Subcutaneous abdominal adipose tissue (tissue), 5 donors: Measurements from ENCODE around the gene ZNF532.

ENCODE experiments used
- H3K27ac ChIP-seq: one replicate; pipeline ENCODE4 v1.7.0; 2013; ENCODE audit warnings: low read depth, mild to moderate bottlenecking, inconsistent platforms, low read length, moderate library complexity
- H3K27me3 ChIP-seq, 5 donors: one replicate each; pipeline ENCODE4 v1.7.0; 2013; ENCODE audit warnings: low read length in 5 of 5, inconsistent platforms in 1 of 5; ENCODE audit not compliant: control insufficient read depth in 5 of 5, insufficient read depth in 4 of 5
- H3K36me3 ChIP-seq, 5 donors: one replicate each; pipeline ENCODE4 v1.7.0; 2013; ENCODE audit warnings: low read length in 5 of 5; ENCODE audit not compliant: control insufficient read depth in 5 of 5, insufficient read depth in 5 of 5
- H3K4me1 ChIP-seq, 5 donors: one replicate each; pipeline ENCODE4 v1.7.0; 2013; ENCODE audit warnings: low read length in 5 of 5, mild to moderate bottlenecking in 3 of 5, moderate library complexity in 1 of 5; ENCODE audit not compliant: control insufficient read depth in 5 of 5, insufficient read depth in 5 of 5
- H3K4me3 ChIP-seq, 5 donors: one replicate each; pipeline ENCODE4 v1.7.0; 2013; ENCODE audit warnings: low read length in 5 of 5, low read depth in 1 of 5
- H3K9ac ChIP-seq, 5 donors: one replicate each; pipeline ENCODE4 v1.7.0; 2013; ENCODE audit warnings: low read length in 5 of 5, mild to moderate bottlenecking in 4 of 5, moderate library complexity in 3 of 5
- H3K9me3 ChIP-seq, 5 donors: one replicate each; pipeline ENCODE4 v1.7.0; 2013; ENCODE audit warnings: low read length in 5 of 5; ENCODE audit not compliant: control insufficient read depth in 5 of 5
- donor health status: healthy.
- donor health status: healthy.
- donor health status: healthy.
- donor health status: healthy.
- donor health status: healthy.

The ZNF532 gene

DNA sequence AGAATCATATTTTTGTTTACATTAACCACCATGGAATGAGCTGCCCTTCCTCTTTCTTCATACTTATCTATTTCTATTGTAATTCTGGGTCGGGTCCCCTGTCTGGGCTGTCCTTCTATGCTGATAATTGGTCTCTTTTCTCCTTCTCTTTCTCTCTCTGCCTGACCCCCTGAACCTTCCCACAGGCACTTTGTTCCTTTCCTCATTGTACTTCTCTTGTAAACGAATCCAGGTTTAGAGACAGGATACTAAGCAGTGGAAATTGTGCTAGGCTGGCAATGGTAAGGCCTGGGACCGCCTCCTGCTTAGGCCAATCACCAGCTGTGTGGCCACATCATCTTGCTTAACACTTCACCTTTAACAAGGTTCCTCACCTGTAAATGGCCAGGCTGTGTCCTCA lies 137.0 kb downstream of the ZNF532 start:
- H3K4me1 ChIP-seq, result peaks cover 5 to 22% (median 20%) of the 10 kb centered on the region in 5 donors

DNA sequence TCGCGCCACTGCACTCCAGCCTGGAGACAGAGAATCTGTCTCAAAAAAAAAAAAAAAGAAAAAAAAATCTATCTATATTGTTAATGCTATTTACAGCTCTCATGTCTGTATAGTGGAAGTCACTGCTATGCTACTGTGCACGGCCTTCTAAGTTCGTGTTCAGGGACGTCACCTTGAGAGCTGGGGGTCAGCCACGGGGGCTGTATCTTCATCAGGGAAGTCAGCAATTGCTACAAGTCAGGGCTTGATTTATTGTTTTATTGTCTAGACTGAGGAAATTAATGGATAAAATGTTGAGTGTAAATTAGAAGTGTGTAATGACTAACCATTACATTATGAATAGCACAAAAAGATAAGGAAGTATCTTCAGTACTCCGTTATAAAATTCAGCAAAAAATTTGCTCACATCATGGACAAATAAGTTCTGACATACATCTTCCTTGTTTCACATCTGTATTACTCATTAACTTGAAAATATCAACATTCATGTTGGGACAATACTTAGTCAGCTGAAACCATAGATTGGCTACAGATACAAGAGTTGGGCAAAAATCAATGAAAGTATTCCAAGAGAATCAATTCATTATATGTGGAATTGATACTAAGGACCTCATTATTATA lies 138.4 kb downstream of the ZNF532 start:
- Histone ChIP-seq H3K27ac (no peak overlapping the region), H3K36me3 (no peaks in the 10 kb centered on the region), H3K4me1 (peaks cover 5 to 20% (median 16%) of the 10 kb centered on the region in 5 donors), H3K4me3 (no peak overlapping the region), H3K9ac (no peak overlapping the region), H3K9me3 (peaks cover 0 to 5% (median 5%) of the 10 kb centered on the region in 5 donors), H3K27me3 (no peaks in the 10 kb centered on the region)

More for the DNA sequence above, 137.0 kb downstream of the ZNF532 start:
- Histone ChIP-seq H3K9me3 (peaks cover 0 to 5% (median 4%) of the 10 kb centered on the region in 5 donors), H3K4me3 (no peak overlapping the region), H3K9ac (no peak overlapping the region), H3K36me3 (no peaks in the 10 kb centered on the region), H3K27me3 (no peaks in the 10 kb centered on the region), H3K27ac (no peak overlapping the region)

DNA sequence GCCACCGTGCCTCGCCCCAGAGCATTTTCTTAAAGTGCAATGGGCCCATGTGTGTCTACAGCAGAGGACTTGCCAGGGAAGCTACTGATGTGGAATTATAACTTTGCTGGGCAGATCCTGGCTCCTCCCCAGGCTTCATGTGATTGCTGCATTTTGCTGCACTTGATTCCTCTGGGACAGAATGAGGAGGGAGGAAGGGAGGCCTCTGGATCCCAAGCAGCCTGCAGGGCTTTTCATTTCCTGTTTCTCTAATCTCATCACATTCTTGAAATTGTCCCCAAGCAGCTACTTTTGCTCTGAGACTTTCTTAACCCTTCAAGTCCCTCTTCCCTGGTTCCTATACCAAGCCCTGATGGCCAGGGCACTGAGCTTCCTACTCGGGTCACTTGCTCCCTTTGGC lies 140.6 kb downstream of the ZNF532 start:
- Histone ChIP-seq H3K27me3 (no peaks in the 10 kb centered on the region), H3K9me3 (peaks cover 0 to 5% (median 5%) of the 10 kb centered on the region in 5 donors), H3K36me3 (no peaks in the 10 kb centered on the region), H3K4me1 (peaks cover 5 to 11% (median 10%) of the 10 kb centered on the region in 5 donors), H3K27ac (no peak overlapping the region), H3K4me3 (no peak overlapping the region), H3K9ac (no peak overlapping the region)

DNA sequence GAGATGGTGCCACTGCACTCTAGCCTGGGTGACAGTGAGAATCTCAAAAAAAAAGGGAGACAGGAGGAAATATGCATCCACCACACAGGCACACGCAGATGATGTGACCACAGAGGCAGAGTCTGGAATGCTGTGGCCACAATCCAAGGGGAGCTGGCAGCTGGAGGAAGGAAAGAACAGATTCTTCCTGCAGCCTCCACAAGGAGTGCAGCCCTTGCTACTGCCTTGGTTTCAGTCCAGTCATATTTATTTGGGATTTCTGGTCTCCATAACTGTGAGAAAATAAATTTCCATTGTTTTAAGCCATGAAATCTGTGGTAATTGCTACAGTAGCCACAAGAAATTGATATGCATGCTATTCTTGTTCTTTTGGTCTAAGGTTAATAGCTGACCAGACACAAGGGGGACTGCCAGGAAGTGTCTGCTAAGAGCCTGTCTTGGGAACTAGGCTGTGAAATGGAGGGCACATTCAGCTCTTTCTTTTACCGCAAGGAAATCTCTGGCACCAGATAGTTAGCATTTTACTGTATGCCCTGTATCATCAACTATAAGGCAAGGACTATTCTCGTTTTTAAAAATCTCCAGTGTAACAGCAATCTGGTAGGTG lies 141.9 kb downstream of the ZNF532 start:
- Histone ChIP-seq H3K4me3 (no peak overlapping the region), H3K36me3 (no peaks in the 10 kb centered on the region), H3K4me1 (peaks cover 5 to 11% (median 10%) of the 10 kb centered on the region in 5 donors), H3K9ac (no peak overlapping the region), H3K27me3 (no peaks in the 10 kb centered on the region), H3K9me3 (peaks cover 0 to 5% (median 5%) of the 10 kb centered on the region in 5 donors), H3K27ac (no peak overlapping the region)

DNA sequence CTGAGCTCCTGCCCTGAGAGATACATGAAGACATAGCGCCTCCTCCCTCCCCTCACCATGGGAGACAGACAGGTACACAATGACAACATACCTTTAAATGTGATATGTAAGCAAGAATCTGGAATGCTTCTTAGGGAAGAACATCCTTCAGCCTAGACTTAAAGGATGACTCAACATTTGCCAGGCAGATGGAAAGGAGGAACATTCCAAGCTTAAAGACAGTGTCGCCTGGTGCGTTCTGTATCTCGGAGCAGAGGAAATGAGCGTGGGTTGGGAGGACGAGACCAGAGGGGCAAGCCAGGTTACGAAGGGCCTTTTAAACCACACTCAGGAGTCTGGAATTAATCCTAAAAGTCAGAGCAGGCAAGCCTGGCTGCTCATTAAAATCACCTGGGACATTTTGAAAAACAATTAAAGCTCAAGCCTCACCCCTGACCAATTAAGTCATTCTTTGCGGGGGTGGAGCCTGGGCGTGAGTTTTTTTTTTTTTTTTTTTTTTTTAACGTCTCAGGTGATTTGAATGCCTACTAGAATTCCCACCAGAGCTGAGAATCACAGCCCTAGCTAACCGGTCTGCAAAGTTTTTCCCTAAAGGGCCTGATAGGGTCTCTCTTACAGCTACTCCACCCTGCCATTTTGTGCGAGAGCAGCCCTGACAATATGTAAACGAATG lies 143.8 kb downstream of the ZNF532 start:
- peaks cover 0 to 5% (median 5%) of the 10 kb centered on the region in 5 donors for H3K9me3 ChIP-seq
- H3K4me1 ChIP-seq, result peaks cover 5 to 11% (median 10%) of the 10 kb centered on the region in 5 donors
- no peak overlapping the region for H3K27ac ChIP-seq
- no peak overlapping the region for H3K9ac ChIP-seq
- no peaks in the 10 kb centered on the region for H3K27me3 ChIP-seq
- no peak overlapping the region for H3K4me3 ChIP-seq
- no peaks in the 10 kb centered on the region for H3K36me3 ChIP-seq

DNA sequence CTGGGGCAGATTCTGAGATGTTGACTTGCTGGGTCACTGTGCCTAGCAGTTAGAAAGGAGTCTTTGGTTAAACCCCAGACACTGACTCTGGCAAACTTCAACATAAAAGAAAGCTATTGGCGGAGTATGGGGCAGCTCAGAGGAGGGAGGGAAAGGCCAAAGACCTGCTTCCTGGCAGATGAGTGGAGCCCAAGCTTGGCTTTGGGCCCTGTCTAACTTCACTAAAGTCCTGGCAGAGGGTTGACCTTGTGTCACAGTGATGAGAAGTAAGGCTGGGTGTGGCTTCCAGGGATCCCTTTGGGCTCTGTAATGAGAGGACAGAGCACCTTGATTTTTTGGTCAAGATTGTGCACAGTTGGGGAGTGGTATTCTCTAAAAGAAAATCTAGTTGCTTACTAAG lies 145.2 kb downstream of the ZNF532 start:
- Histone ChIP-seq H3K27me3 (no peaks in the 10 kb centered on the region), H3K36me3 (no peaks in the 10 kb centered on the region), H3K4me1 (peaks cover 5 to 9% (median 8%) of the 10 kb centered on the region in 5 donors), H3K9ac (no peak overlapping the region), H3K27ac (no peak overlapping the region), H3K4me3 (no peak overlapping the region), H3K9me3 (peaks cover 0 to 5% (median 5%) of the 10 kb centered on the region in 5 donors)

DNA sequence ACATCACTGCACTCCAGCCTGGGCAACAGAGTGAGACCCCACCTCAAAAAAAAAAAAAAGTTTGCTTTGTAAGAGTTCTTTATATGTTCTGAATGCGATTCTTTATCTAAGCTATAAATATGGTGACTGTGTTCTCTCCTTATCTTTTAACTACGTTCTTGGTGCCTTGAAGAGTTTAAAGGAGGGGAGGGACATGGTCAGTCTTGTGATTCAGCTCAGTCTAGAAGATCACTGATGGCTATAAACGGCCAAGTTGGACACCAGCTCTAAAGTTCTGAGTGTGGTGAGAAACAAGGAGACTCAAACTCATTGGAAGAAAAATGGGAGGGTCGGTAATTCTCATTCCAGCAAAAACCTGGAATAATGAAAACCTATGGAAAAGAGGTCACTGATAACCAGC lies 146.6 kb downstream of the ZNF532 start:
- H3K36me3 ChIP-seq, result no peaks in the 10 kb centered on the region
- H3K9ac ChIP-seq, result no peak overlapping the region
- peaks cover 0 to 5% (median 5%) of the 10 kb centered on the region in 5 donors for H3K9me3 ChIP-seq
- no peaks in the 10 kb centered on the region for H3K27me3 ChIP-seq
- no peak overlapping the region for H3K4me3 ChIP-seq
- no peaks in the 10 kb centered on the region for H3K4me1 ChIP-seq
- no peak overlapping the region for H3K27ac ChIP-seq

DNA sequence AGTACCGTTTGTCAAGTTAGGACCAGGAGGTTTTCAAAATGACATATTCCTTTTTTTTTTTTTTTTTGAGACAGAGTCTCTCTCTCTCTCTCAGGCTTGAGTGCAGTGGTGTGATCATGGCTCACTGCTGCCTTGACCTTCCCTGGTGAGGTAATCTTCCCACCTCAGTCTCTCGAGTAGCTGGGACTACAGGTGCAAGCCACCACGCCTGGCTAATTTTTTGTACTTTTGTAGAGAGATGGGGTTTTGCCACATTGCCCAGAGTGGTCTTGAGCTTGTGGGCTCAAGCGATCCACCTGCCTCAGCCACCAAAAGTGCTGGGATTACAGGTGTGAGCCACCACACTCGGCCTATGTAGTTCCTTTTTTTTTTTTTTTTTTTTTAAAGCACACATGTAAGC lies 147.1 kb downstream of the ZNF532 start:
- Histone ChIP-seq H3K4me1 (no peaks in the 10 kb centered on the region), H3K9ac (no peak overlapping the region), H3K27me3 (no peaks in the 10 kb centered on the region), H3K36me3 (no peaks in the 10 kb centered on the region), H3K9me3 (no peaks in the 10 kb centered on the region), H3K27ac (no peak overlapping the region), H3K4me3 (no peak overlapping the region)

DNA sequence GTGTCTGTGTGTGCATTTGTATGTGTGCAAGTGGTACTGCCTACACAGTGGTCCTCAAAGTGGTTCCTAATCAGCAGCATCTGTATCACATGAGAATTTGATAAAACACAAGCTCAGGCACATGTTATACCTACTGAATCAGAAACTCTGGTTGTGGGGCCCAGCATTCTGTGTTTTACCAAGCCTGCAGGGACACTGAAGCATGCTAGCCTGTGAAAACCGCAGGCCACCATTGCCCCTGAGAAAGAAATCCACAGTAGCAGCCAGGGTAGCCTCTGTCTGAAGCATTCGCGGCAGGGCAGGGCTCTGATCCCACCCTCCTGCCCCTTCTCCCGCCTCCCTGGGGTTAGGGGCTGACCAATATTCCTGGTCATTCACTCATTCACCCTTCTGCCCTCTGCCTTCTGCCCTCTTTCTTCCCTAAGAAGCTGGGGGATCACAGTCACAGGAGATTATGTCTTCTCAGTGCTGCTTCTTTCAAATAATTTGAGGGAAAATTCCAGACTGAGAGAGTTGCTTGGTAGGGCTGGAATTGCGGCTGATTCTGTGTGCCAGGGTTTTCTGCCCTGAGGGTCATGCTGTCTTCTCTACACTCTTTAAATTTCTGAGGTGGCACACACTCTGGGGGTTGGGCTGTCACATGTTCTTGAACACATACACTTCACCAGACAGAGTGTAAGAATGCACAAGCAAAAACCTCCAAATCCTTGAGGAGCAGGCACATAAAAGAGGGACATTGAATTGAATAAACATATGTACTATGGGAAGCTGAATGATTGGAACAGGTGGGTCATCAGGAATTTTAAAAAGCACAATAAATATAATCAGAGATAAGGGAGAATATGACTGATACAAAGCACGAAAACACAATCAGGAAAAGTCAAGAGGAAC lies 148.4 kb downstream of the ZNF532 start:
- Histone ChIP-seq H3K4me3 (no peak overlapping the region), H3K27me3 (no peaks in the 10 kb centered on the region), H3K4me1 (no peaks in the 10 kb centered on the region), H3K36me3 (no peaks in the 10 kb centered on the region), H3K9me3 (peaks cover 0 to 4% (median 0%) of the 10 kb centered on the region in 5 donors), H3K27ac (no peak overlapping the region), H3K9ac (no peak overlapping the region)
